ENCODE results near the gene TSPAN11.

TSPAN11 gene

GRCh38 chr12:30990776-30991175 is 64.2 kb downstream of the TSPAN11 start:
- DNase-seq (ENCODE audit: extremely low read depth, low read depth) = no peak
- no peak for TF ChIP-seq CTCF (IDR thresholded peaks at IDR 0.05; ENCODE audit: low read depth, low read length)

- DNase-seq (ENCODE audit: extremely low read depth, low read depth) = no peak
- no peak for TF ChIP-seq CTCF (IDR thresholded peaks at IDR 0.05; ENCODE audit: low read depth, low read length)
These were observed 64.9 kb downstream of the TSPAN11 start for GRCh38 chr12:30991466-30991865.

GRCh38 chr12:30992381-30992780 is 65.8 kb downstream of the TSPAN11 start:
- TF ChIP-seq CTCF (IDR thresholded peaks at IDR 0.05; ENCODE audit: low read depth, low read length) = no peak
- DNase-seq (ENCODE audit: extremely low read depth, low read depth) = no peak

GRCh38 chr12:30993766-30994165 is 67.2 kb downstream of the TSPAN11 start:
- no peak for TF ChIP-seq CTCF (IDR thresholded peaks at IDR 0.05; ENCODE audit: low read depth, low read length)
- no peak for DNase-seq (ENCODE audit: extremely low read depth, low read depth)

GRCh38 chr12:30994274-30994673 is 67.7 kb downstream of the TSPAN11 start:
- TF ChIP-seq CTCF (IDR thresholded peaks at IDR 0.05; ENCODE audit: low read depth, low read length) = no peak
- no peak for DNase-seq (ENCODE audit: extremely low read depth, low read depth)

GRCh38 chr12:30996255-30996654 is 69.7 kb downstream of the TSPAN11 start:
- no peak for TF ChIP-seq CTCF (IDR thresholded peaks at IDR 0.05; ENCODE audit: low read depth, low read length)

GRCh38 chr12:30996752-30997151 is 70.2 kb downstream of the TSPAN11 start:
- no peak for DNase-seq (ENCODE audit: extremely low read depth, low read depth)
- no peak for TF ChIP-seq CTCF (IDR thresholded peaks at IDR 0.05; ENCODE audit: low read depth, low read length)

More at GRCh38 chr12:30996255-30996654, 69.7 kb downstream of the TSPAN11 start:
- no peak for DNase-seq (ENCODE audit: extremely low read depth, low read depth)

Measured in AG09319 (cell line).